Activated CD4-positive, alpha-beta T cell treated with anti-CD3 and anti-CD28 coated beads, Interleukin-10, Interleukin-2, amounts not matched to agents 100 ng/mL and 50 ng/mL, durations not matched to agents 16 hours and 8 hours (primary cell): Measurements from ENCODE around the gene TYW3.

ENCODE experiments used
- DNase-seq: peaks from one replicate; pipeline ENCODE4 v3.0.0-alpha.2; 2020

Gene TYW3

GRCh38 chr1:74811436-74812179 lies 78.7 kb downstream of the TYW3 start:
- DNase-seq: no peak

- no peak for DNase-seq
Observed at GRCh38 chr1:74812180-74812541, 79.2 kb downstream of the TYW3 start.
